ENCODE results near the gene RAD17.
"Not testable (repeated sequence)": the region's sequence is repeated elsewhere in the genome, so short reads cannot be mapped to it uniquely, and the experiment has no call there.

RAD17 gene

GRCh38 chr5:69378376-69378775, 8.8 kb downstream of the RAD17 start:
- no peak for DNase-seq (ENCODE audit: low spot score)

- no peak for DNase-seq (ENCODE audit: low spot score)
Measured at GRCh38 chr5:69404659-69405330, 35.2 kb downstream of the RAD17 start.

- DNase-seq (ENCODE audit: low spot score): peak; percentile 21
Measured at GRCh38 chr5:69414885-69415583, 45.4 kb downstream of the RAD17 start, which contains the start of gene MARVELD2. Gene MARVELD2, plus strand, starts transcription at chr5:69415116. Its CDS starts 4,270 bp downstream, at chr5:69419386.

GRCh38 chr5:69415584-69415958, 46.0 kb downstream of the RAD17 start:
- DNase-seq (ENCODE audit: low spot score): no peak

GRCh38 chr5:69416180-69416579, 46.6 kb downstream of the RAD17 start:
- DNase-seq (ENCODE audit: low spot score): no peak

- DNase-seq (ENCODE audit: low spot score): no peak
Measured at GRCh38 chr5:69416699-69417098, 47.1 kb downstream of the RAD17 start.

GRCh38 chr5:69418554-69418953, 48.9 kb downstream of the RAD17 start:
- no peak for DNase-seq (ENCODE audit: low spot score)

GRCh38 chr5:69431424-69432303, 62.0 kb downstream of the RAD17 start:
- DNase-seq (ENCODE audit: low spot score): no peak

- peak; percentile 30 for DNase-seq (ENCODE audit: low spot score)
Measured at GRCh38 chr5:69432412-69433206, 63.0 kb downstream of the RAD17 start.

GRCh38 chr5:69435276-69435884, 65.8 kb downstream of the RAD17 start:
- DNase-seq (ENCODE audit: low spot score): not testable (repeated sequence)

- DNase-seq (ENCODE audit: low spot score): no peak
Measured at GRCh38 chr5:69444127-69444754, 74.6 kb downstream of the RAD17 start.

GRCh38 chr5:69449511-69449910, 79.9 kb downstream of the RAD17 start:
- DNase-seq (ENCODE audit: low spot score): no peak

- no peak for DNase-seq (ENCODE audit: low spot score)
Measured at GRCh38 chr5:69450116-69450515, 80.5 kb downstream of the RAD17 start.

- DNase-seq (ENCODE audit: low spot score): not testable (repeated sequence)
Measured at GRCh38 chr5:69450527-69450926, 80.9 kb downstream of the RAD17 start.

- DNase-seq (ENCODE audit: low spot score): no peak
Measured at GRCh38 chr5:69451941-69452647, 82.5 kb downstream of the RAD17 start.

- not testable (repeated sequence) for DNase-seq (ENCODE audit: low spot score)
Measured at GRCh38 chr5:69453487-69453886, 83.9 kb downstream of the RAD17 start.

GRCh38 chr5:69454460-69455249, 85.0 kb downstream of the RAD17 start:
- DNase-seq (ENCODE audit: low spot score): no peak

- DNase-seq (ENCODE audit: low spot score): not testable (repeated sequence)
Measured at GRCh38 chr5:69455428-69455988, 85.9 kb downstream of the RAD17 start.

GRCh38 chr5:69462170-69462569, 92.6 kb downstream of the RAD17 start:
- DNase-seq (ENCODE audit: low spot score): no peak
